Lower leg skin (tissue), 4 donors: ENCODE measurements around the gene KISS1R. TPM values are rescaled to one million over a fixed set of nuclear protein-coding genes. Genes with fewer than 3 reads are reported as not detected.

Source experiments
- DNase-seq, 2 donors: peaks; one replicate each; pipeline ENCODE4 v3.0.0-alpha.2; 2019; ENCODE audit warnings: low spot score in 2 of 2
- H3K4me3 ChIP-seq: fragments of 200-600 bp; sonication (generic); 2 replicates; pipeline ENCODE4 v1.5.1; 2017; ENCODE audit warnings: mild to moderate bottlenecking, low read depth; ENCODE audit not compliant: poor library complexity, severe bottlenecking
- POLR2A ChIP-seq, 2 donors: fragments of 450-650 bp; IDR thresholded peaks; one replicate each; pipeline ENCODE4 v1.6.1; 2016 to 2017; ENCODE audit warnings: antibody characterized with exemption in 2 of 2, mild to moderate bottlenecking in 1 of 2, moderate library complexity in 1 of 2
- WGBS, 2 donors: methylation state at CpG; one replicate each; pipeline ENCODE4 v1.1.5; 2018; 5-methylcytosine and 5-hydroxymethylcytosine counted together
- intact Hi-C: fragments of 100-400 bp; cut with DNase I; formaldehyde crosslinking; loops from one replicate; pipeline ENCODE4 v1.15.0; 2023; ENCODE audit warnings: low total_unique reads
- total RNA-seq, 4 donors: library from RNA; depleted of rRNA; stranded (reverse); fragments of >200 nt; gene quantifications; one replicate each; pipeline ENCODE4 v1.1.0, GENCODE V29; 2016
- TF ChIP-seq, protein P1 (sequence below), 3 donors: fragments of 450-650 bp; IDR thresholded peaks; one replicate each; pipeline ENCODE4 v1.5.1; 2016; ENCODE audit warnings: antibody characterized with exemption in 3 of 3, mild to moderate bottlenecking in 3 of 3, moderate library complexity in 2 of 3

Gene KISS1R
- total RNA-seq, 4 donors from 2014 or later, result 0.88 to 3.5 TPM; not detected in 2

DNA sequence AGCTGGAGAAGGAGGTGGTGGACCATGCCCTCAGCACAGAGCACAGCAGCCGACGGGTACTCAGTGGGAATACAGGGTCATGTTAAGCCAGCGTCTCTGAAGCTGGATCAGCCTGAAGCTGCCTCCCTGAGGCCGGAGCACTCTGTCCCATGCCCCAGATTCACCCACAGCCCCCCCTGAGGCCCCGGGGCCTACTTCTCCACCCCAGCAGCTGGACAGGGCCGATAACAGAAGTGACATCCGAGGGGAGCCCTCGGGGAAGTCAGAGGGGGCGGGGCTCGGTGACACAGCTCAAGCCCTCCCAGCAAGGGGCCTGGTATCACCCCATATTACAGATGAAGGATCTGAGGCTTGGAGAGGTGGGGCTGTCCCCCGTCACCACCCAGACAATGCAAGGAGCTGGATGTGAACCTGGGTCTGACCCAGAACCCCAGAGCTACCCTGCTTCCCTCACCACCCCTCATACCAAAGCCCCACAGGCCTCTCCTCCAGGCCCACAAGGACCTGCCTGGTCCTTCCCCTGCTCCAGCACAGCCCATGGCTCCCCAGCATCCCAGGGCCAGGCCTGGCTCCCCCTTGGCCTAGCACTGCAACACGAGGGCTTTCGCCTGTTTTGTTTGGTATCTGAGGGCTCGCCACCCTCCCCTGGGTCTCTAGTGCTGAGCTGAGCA is 9.8 kb upstream of the KISS1R start:
- DNase-seq, result no peak
- intact Hi-C loops, result no loop called here
- TF ChIP-seq, protein P1, sequence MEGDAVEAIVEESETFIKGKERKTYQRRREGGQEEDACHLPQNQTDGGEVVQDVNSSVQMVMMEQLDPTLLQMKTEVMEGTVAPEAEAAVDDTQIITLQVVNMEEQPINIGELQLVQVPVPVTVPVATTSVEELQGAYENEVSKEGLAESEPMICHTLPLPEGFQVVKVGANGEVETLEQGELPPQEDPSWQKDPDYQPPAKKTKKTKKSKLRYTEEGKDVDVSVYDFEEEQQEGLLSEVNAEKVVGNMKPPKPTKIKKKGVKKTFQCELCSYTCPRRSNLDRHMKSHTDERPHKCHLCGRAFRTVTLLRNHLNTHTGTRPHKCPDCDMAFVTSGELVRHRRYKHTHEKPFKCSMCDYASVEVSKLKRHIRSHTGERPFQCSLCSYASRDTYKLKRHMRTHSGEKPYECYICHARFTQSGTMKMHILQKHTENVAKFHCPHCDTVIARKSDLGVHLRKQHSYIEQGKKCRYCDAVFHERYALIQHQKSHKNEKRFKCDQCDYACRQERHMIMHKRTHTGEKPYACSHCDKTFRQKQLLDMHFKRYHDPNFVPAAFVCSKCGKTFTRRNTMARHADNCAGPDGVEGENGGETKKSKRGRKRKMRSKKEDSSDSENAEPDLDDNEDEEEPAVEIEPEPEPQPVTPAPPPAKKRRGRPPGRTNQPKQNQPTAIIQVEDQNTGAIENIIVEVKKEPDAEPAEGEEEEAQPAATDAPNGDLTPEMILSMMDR (IDR thresholded peaks at IDR 0.05), result no peak
- no peak for TF ChIP-seq POLR2A (IDR thresholded peaks at IDR 0.05)
- 72 to 82% methylated on average over 12 to 14 of the region's 14 CpGs for WGBS, 2 donors
- no peak overlapping the region for H3K4me3 ChIP-seq

DNA sequence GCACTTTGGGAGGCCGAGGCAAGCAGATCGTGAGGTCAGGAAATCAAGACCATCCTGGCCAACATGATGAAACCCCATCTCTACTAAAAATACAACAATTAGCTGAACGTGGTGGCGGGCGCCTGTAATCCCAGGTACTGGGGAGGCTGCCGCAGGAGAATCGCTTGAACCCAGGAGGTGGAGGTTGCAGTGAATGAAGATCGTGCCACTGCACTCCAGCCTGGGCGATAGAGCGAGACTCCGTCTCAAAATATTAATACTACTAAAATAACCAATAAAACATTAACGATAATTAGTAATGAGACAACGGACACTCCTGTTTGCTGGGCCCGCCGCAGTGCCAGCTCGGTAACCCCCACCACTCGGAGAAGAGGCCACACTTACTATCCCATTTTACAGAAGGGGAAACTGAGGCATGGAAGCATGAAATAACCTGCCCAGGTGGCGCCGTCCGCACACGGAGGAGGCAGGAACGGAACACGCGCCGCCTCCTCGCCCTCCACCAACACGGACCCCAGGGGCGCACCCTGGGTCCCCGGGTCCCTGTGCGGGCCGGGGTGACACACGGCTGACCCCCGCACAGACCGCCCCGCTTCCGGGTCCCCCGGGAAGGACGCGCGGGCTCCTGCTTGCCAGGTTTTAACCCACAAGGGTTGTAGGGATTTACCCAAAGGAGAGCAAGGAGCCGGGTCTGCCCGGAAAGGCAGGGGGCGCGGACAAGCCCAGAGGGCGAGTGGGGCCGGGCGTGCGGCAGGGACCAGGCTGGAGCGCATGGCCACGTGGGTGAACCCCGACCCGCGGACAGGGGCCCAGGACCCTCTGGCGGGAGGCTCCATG is 5.7 kb upstream of the KISS1R start:
- no peak for DNase-seq
- TF ChIP-seq, protein P1 (IDR thresholded peaks at IDR 0.05), result no peak
- no peak for TF ChIP-seq POLR2A (IDR thresholded peaks at IDR 0.05)
- H3K4me3 ChIP-seq, result no peak overlapping the region
- WGBS, 2 donors, result 82 to 88% methylated on average over 48 to 52 of the region's 54 CpGs
- intact Hi-C loops, result no loop called here

DNA sequence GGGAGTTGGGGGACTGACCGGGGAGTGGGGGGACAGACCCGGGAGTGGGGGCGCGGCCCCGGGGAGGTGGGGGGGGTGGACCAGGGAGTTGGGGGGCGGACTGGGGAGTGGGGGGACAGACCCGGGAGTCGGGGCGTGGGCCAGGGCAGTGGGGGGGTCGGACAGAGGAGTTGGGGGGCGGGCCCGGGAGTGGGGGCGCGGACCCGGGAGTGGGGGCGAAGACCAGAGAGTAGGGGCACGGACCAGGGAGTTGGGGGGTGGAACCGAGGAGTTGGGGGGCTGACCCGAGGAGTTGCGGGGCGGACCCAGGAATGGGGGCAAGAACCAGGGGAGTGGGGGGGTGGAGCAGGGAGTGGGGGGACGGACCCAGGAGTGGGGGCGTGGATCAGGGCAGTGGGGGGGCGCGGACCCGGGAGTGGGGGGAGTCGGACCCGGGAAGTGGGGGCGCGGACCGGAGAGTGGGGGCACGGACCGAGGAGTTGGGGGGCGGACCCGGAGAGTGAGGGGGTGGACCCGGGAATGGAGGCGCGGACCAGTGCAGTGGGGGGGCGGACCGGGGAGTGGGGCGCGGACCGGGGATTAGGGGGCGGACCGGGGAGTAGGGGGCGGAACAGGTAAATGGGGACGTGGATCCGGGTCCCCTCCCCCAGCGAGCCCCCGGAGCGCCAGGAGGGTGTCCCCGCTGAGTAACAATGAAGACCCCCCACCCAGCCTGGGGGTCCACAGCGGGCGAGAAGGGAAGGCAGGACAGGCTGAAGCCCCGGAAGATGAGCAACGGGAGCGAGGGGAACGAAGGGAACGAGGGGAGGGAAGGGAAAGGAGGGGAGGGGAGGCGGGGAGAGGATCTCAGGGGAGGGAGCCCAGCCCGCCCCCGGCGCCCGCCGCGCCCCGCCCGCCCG is 4.7 kb upstream of the KISS1R start:
- TF ChIP-seq, protein P1 (IDR thresholded peaks at IDR 0.05), result no peak
- no peak for TF ChIP-seq POLR2A (IDR thresholded peaks at IDR 0.05)
- 3 to 5% methylated on average over 28 to 41 of the region's 69 CpGs for WGBS, 2 donors
- H3K4me3 ChIP-seq, result peak overlapping the region; percentile 89
- intact Hi-C loops, result no loop called here
- no peak for DNase-seq

DNA sequence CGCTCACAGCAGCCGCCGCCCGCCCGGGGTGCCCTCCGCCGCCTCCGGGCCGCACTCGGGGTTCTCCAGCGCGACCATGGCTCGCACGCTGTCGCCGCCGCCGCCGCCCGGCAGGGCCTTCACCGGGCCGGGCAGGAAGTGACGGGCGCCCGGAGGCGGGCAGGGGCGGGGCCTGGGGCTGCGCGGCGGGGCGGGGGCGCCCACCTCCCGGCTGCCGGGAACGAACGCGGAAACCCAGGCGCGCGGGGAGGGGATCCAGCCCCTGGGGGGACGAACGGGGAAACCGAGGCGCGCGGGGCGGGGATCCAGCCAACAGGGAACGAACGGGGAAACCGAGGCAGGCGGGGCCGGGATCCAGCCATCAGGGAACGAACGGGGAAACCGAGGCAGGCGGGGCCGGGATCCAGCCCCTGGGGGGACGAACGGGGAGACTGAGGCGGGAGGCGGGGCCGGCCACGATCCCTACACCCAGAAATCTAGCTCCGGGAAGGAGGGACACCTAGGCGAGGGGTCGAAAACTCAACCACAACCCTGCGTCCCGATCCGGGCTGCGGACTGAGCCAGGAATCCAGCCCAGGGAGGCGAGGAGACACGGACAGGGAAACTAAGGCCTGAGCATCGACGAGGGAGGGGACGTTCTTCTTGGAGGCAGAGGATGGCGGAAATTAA is 3.9 kb upstream of the KISS1R start, which contains the start of gene R3HDM4:
R3HDM4 (minus strand) TSS at position 140 of the 669 bp plus-strand sequence; CDS start at position 78, 62 bp downstream.
- 0 to 1% methylated on average over 28 to 41 of the region's 76 CpGs for WGBS, 2 donors
- TF ChIP-seq, protein P1 (IDR thresholded peaks at IDR 0.05), result no peak
- no peak for TF ChIP-seq POLR2A (IDR thresholded peaks at IDR 0.05)
- intact Hi-C loops, result no loop called here
- DNase-seq, result peak; percentile 58 to 96
- peak within 1 kb of the TSS; percentile 89 for H3K4me3 ChIP-seq
